ENCODE results near the gene KCTD16. TPM values are rescaled to one million over a fixed set of nuclear protein-coding genes. Genes with fewer than 3 reads are reported as not detected.

Gene KCTD16
- total RNA-seq, 1 donor from 2014 or later: 24.3 TPM

DNA sequence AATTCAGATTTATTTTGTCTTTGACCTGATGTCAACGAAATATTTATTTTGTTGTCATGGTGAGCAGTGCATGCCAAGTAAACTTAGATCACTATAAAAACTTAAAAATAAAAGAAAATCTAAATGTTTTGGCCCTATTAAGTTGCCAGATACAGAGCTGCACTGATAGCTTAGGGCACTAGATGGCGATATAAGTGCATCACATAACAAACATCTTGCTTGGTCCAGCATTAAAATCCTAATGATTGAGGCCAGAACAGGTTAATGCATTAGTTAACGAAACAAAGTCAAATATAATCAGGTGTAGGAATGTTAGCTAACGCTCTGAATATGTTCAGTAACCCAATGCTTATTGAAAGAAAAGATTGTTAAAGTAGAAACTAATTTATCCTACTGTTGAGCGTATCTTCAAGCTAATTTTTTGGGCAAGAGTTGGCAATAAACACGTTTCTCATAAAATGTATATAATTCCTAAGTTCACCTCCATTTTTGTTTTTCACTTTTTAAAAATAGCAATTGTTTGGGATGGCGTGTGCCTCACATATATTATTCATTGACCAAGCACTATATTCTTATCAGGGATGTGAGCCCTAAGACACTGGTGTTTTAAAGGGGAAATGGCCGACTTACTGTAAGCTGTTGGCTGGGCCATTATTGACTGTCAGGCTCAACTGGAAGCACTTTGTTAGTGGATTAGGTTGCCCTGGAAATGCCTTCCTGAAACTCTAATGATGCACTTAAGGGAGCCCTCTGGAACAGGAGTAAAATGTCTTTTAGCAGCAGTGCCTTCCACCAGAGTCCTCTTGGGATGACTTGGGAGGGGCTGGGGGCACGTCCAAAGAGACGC, 33.3 kb downstream of the KCTD16 start:
- H3K4me1 Mint-ChIP-seq (ENCODE audit: low read depth): peaks cover 32% of the 10 kb centered on the region
- H3K27ac Mint-ChIP-seq: peak overlapping the region; percentile 69
- DNase-seq (ENCODE audit: low spot score, unreplicated experiment): peak; percentile 22
- no peaks in the 10 kb centered on the region for H3K36me3 Mint-ChIP-seq (ENCODE audit: insufficient read depth)
- peak overlapping the region; percentile 84 for H3K4me3 Mint-ChIP-seq (ENCODE audit: low read depth)
- H3K9me3 Mint-ChIP-seq (ENCODE audit: low read depth): no peaks in the 10 kb centered on the region
- TF ChIP-seq, protein P1, sequence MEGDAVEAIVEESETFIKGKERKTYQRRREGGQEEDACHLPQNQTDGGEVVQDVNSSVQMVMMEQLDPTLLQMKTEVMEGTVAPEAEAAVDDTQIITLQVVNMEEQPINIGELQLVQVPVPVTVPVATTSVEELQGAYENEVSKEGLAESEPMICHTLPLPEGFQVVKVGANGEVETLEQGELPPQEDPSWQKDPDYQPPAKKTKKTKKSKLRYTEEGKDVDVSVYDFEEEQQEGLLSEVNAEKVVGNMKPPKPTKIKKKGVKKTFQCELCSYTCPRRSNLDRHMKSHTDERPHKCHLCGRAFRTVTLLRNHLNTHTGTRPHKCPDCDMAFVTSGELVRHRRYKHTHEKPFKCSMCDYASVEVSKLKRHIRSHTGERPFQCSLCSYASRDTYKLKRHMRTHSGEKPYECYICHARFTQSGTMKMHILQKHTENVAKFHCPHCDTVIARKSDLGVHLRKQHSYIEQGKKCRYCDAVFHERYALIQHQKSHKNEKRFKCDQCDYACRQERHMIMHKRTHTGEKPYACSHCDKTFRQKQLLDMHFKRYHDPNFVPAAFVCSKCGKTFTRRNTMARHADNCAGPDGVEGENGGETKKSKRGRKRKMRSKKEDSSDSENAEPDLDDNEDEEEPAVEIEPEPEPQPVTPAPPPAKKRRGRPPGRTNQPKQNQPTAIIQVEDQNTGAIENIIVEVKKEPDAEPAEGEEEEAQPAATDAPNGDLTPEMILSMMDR (IDR thresholded peaks at IDR 0.05; ENCODE audit: unreplicated experiment): peak; percentile 96
- peaks cover 12% of the 10 kb centered on the region for H3K27me3 Mint-ChIP-seq

- H3K4me1 Mint-ChIP-seq (ENCODE audit: low read depth): peaks cover 34% of the 10 kb centered on the region
- no peaks in the 10 kb centered on the region for H3K36me3 Mint-ChIP-seq (ENCODE audit: insufficient read depth)
- peaks cover 12% of the 10 kb centered on the region for H3K27me3 Mint-ChIP-seq
- peak; percentile 44 for DNase-seq (ENCODE audit: low spot score, unreplicated experiment)
- TF ChIP-seq, protein P1 (IDR thresholded peaks at IDR 0.05; ENCODE audit: unreplicated experiment): peak; percentile 16
- H3K4me3 Mint-ChIP-seq (ENCODE audit: low read depth): peak overlapping the region; percentile 84
- H3K27ac Mint-ChIP-seq: peak overlapping the region; percentile 94
- H3K9me3 Mint-ChIP-seq (ENCODE audit: low read depth): no peaks in the 10 kb centered on the region
These were observed 34.5 kb downstream of the KCTD16 start for GRCh38 chr5:144205141-144205551.

DNA sequence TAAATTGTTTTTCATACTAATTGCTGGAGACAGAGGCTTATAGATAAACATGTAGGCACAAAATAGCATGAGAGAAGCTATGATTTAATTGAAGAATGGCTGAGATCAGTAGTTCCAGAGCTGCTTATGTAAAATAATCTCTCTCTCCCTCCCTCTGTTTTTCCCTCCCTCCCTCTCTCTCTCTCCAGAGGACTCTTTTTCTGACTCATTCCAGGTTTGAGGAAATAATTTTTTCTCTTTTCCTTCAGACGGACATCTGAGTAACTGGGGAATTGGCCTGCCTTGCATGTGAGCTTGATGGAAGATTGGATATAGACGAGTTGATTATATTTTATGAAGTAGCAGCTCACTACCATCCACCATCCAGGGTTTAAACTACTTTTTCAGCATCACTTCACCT, 35.5 kb downstream of the KCTD16 start:
- TF ChIP-seq, protein P1 (IDR thresholded peaks at IDR 0.05; ENCODE audit: unreplicated experiment): no peak
- Mint-ChIP-seq H3K27ac (no peak overlapping the region), H3K4me3 (ENCODE audit: low read depth) (peak overlapping the region; percentile 84), H3K4me1 (ENCODE audit: low read depth) (peaks cover 37% of the 10 kb centered on the region), H3K36me3 (ENCODE audit: insufficient read depth) (no peaks in the 10 kb centered on the region), H3K27me3 (peaks cover 12% of the 10 kb centered on the region), H3K9me3 (ENCODE audit: low read depth) (no peaks in the 10 kb centered on the region)
- no peak for DNase-seq (ENCODE audit: low spot score, unreplicated experiment)

GRCh38 chr5:144207875-144208444, 37.3 kb downstream of the KCTD16 start:
- Mint-ChIP-seq H3K36me3 (ENCODE audit: insufficient read depth) (peaks cover 2% of the 10 kb centered on the region), H3K4me1 (ENCODE audit: low read depth) (peaks cover 37% of the 10 kb centered on the region), H3K27ac (no peak overlapping the region), H3K27me3 (peaks cover 6% of the 10 kb centered on the region), H3K9me3 (ENCODE audit: low read depth) (no peaks in the 10 kb centered on the region), H3K4me3 (ENCODE audit: low read depth) (peak overlapping the region; percentile 84)
- DNase-seq (ENCODE audit: low spot score, unreplicated experiment): no peak
- TF ChIP-seq, protein P1 (IDR thresholded peaks at IDR 0.05; ENCODE audit: unreplicated experiment): peak; percentile 32

DNA sequence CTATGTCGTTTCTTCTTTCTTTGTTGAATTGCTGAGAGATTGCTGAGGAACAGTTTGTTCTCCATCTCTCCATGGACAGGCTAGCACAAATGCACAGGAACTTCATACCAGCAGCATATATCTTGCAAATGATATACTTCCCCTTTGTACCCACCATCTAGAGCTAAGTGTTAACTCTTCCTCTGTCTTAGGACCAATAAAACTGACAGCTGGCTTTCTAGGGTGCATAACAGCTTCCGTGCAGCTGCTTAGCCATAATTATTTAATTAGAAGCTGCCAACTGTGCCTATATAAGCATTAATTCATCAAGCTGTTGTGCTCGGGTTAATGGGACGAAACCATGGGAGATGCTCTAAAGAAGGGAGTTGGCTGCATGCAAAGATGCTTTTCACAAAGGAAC, 38.7 kb downstream of the KCTD16 start:
- peaks cover 34% of the 10 kb centered on the region for H3K4me1 Mint-ChIP-seq (ENCODE audit: low read depth)
- H3K27me3 Mint-ChIP-seq: peaks cover 3% of the 10 kb centered on the region
- TF ChIP-seq, protein P1 (IDR thresholded peaks at IDR 0.05; ENCODE audit: unreplicated experiment): no peak
- peak overlapping the region; percentile 84 for H3K4me3 Mint-ChIP-seq (ENCODE audit: low read depth)
- DNase-seq (ENCODE audit: low spot score, unreplicated experiment): no peak
- no peaks in the 10 kb centered on the region for H3K9me3 Mint-ChIP-seq (ENCODE audit: low read depth)
- H3K27ac Mint-ChIP-seq: no peak overlapping the region
- H3K36me3 Mint-ChIP-seq (ENCODE audit: insufficient read depth): peaks cover 7% of the 10 kb centered on the region

Data from progenitor cell of endocrine pancreas (in vitro differentiated cells).